HUDEP-2 (cell line): ENCODE measurements around the gene NATD1.

Source experiments
- DNase-seq, 76 experiments: peaks; one replicate each; lab custom pipeline; 2025; ENCODE audit not compliant: unreplicated experiment in 76 of 76; lab: John Stamatoyannopoulos, UW

NATD1 gene

GRCh38 chr17:21223086-21223485 is 30.1 kb downstream of the NATD1 start:
- no peak for DNase-seq

- DNase-seq = no peak
Measured at GRCh38 chr17:21218831-21219380, 34.3 kb downstream of the NATD1 start.

GRCh38 chr17:21218101-21218500 is 35.1 kb downstream of the NATD1 start:
- peak in 69 of 76 experiments; percentile 13 to 80 (median 50) for DNase-seq

GRCh38 chr17:21217346-21217745 is 35.9 kb downstream of the NATD1 start:
- no peak for DNase-seq

- DNase-seq = peak in 4 of 76 experiments; percentile 3 to 23 (median 17)
Measured at GRCh38 chr17:21215935-21216334, 37.3 kb downstream of the NATD1 start.

- peak in 3 of 76 experiments; percentile 37 to 52 (median 51) for DNase-seq
Measured at GRCh38 chr17:21214777-21215541, 38.3 kb downstream of the NATD1 start.

GRCh38 chr17:21214015-21214776 is 39.0 kb downstream of the NATD1 start, which contains the start of gene TMEM11:
TSS of gene TMEM11 (minus strand) at chr17:21214161. CDS start at chr17:21214152, 9 bp downstream.
- DNase-seq = peak in 75 of 76 experiments; percentile 47 to 95 (median 89)

- DNase-seq = peak in 21 of 76 experiments; percentile 8 to 63 (median 39)
Measured at GRCh38 chr17:21213638-21214014, 39.6 kb downstream of the NATD1 start.

GRCh38 chr17:21212826-21213637 is 40.2 kb downstream of the NATD1 start:
- peak in 1 of 76 experiments; percentile 52 for DNase-seq

- DNase-seq = no peak
Measured at GRCh38 chr17:21211825-21212479, 41.3 kb downstream of the NATD1 start.

- DNase-seq = no peak
Measured at GRCh38 chr17:21210411-21211076, 42.7 kb downstream of the NATD1 start.

- DNase-seq = no peak
Measured at GRCh38 chr17:21209511-21210175, 43.6 kb downstream of the NATD1 start.

GRCh38 chr17:21208352-21208751 is 44.9 kb downstream of the NATD1 start:
- DNase-seq = no peak

GRCh38 chr17:21204935-21205334 is 48.3 kb downstream of the NATD1 start:
- no peak for DNase-seq

- DNase-seq = no peak
Measured at GRCh38 chr17:21202512-21202911, 50.7 kb downstream of the NATD1 start.

GRCh38 chr17:21201874-21202273 is 51.3 kb downstream of the NATD1 start:
- DNase-seq = no peak

GRCh38 chr17:21201298-21201595 is 52.0 kb downstream of the NATD1 start:
- DNase-seq = no peak

GRCh38 chr17:21200590-21201297 is 52.5 kb downstream of the NATD1 start:
- DNase-seq = no peak

- no peak for DNase-seq
Measured at GRCh38 chr17:21199856-21200255, 53.4 kb downstream of the NATD1 start.
